ENCODE results near the gene MYL4.
"Not testable (repeated sequence)": the region's sequence is repeated elsewhere in the genome, so short reads cannot be mapped to it uniquely, and the experiment has no call there.

Gene MYL4

GRCh38 chr17:47222047-47222446 lies 12.9 kb downstream of the MYL4 start:
- no peak for DNase-seq

DNA sequence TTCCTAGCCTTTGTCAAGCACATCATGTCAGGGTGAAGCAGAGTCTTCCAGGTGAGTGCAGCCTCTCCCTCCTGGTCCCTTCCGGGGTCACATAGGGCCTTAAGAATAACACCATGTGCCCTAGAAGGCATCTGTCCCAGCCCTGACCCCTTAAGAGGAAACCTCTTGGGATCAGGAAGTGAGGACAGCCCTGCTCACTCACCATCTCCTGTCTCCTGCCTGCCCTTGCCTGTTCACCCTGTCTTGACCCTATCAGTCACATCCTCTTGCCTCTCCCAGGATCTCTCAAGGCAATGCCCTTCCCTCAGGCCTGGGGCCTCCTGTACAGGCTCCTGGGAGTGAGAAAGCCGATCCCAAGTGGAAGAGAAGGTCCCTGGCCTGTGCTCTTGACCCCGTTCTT lies 13.9 kb downstream of the MYL4 start:
- DNase-seq: no peak

DNA sequence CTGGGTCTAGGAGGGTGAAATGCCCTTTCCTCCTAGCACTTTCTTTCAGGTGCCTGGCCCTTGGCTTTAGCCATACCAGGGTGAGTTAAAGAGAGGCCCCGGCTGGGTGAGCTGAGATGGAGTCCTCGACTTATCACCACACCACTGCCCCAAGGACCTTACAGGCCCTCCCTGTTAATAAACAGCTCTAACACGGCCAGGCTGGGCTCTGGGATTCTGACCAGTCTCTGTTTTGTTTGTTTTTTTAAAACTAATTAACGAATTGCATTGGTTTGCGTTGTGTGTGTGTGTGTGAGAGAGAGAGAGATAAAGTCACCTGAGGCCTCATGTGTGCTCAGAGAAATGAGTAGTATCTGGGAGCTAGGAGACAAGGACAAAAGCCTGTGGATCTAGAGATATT lies 14.3 kb downstream of the MYL4 start:
- no peak for DNase-seq

- DNase-seq: not testable (repeated sequence)
Measured at GRCh38 chr17:47224077-47224476, 14.9 kb downstream of the MYL4 start.

- DNase-seq: no peak
Measured at GRCh38 chr17:47224966-47225365, 15.8 kb downstream of the MYL4 start.

GRCh38 chr17:47225436-47225858 lies 16.3 kb downstream of the MYL4 start:
- DNase-seq: no peak

DNA sequence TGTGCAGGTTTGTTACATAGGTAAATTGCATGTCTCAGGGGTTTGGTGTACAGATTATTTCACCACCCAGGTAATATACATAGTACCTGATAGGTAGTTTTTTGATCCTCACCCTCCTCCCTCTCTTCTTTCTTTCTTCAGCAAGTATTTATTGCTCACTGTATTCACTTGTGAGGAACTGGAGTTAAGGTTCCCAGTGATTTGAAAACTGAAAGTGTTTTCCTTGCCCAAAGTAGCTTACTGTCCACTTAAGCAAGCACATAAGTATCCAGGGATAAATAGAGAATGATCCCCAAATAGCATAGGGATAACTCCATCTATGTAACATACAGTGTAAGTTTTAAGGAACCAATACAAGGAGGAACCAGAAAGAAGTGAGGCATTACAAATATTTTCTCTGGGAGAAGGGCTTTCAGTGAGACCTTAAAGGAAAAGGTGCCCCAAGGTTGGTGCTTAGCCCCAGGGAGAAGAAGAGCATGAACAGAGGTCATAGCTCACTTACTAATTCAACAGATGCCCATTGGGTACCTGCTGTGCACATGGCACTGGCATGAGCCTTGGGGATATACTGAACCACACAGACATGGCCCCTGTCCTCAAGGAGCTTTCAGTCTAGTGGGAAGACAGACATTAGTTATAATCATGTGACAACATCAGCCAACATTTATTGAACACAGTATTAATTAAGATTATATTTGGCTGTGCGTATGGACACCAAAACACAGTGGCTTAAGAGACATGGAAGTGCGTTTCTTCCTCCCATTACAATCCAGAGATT lies 17.0 kb downstream of the MYL4 start:
- no peak for DNase-seq

- no peak for DNase-seq
Measured at GRCh38 chr17:47227862-47228261, 18.7 kb downstream of the MYL4 start.

DNA sequence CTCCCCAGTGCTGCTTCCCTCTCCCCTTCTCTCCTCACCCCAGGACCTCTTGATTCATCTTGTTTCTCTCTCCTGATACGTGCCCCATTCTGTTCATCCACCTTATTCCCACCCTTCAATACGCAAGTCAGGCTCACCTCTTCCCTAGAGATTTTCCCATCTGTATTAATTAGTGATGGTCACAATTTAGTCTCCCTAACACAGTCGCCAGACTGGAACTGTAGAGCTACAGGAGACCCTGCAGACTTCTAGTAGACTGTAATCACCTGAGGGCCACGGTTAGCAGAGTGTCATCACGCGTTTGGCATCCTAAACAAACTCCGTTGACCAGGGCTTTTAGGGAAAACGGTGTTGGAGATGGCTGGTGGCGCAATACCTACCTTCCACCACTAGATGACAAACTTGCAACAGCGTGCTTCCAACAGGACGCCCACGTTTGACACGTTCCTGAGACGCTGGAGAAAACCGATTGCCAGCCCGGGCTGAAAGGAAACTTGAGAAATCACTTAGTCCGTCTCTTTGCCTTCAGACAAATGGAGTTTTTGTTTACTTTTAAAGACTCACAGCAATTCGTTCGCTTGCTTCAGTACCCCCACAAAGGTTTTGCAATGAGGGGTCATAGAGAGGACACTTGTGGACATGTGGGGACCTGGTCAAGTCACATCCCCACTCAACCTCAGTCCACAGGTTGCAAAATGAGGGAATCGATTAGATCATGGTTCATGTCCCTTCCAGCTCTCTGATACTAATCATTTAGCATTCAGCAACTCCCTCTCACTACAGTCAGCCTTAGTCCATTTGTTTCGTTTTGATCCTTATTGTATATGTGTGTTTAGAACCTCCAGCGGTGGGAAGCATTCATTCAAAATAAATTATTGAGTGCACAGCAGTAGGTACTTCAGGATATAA lies 20.6 kb downstream of the MYL4 start:
- DNase-seq: peak; percentile 59 to 60

DNA sequence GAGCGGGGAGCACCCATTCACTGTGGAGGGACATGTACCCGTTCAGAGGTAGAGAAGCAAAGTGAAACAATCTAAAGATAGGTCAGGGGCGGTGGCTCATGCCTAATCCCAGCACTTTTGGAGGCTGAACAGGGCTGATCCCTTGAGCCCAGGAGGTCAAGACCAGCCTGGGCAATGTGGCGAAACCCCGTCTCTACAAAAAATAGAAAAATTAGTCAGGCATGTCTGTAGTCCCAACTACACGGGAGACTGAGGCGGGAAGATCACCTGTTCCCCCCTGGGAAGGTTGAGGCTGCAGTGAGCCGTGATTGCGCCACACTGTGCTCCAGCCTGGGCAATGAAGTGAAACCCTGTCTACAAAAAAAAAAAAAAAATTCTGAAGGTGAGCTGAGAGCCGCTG lies 21.7 kb downstream of the MYL4 start:
- DNase-seq: no peak

DNA sequence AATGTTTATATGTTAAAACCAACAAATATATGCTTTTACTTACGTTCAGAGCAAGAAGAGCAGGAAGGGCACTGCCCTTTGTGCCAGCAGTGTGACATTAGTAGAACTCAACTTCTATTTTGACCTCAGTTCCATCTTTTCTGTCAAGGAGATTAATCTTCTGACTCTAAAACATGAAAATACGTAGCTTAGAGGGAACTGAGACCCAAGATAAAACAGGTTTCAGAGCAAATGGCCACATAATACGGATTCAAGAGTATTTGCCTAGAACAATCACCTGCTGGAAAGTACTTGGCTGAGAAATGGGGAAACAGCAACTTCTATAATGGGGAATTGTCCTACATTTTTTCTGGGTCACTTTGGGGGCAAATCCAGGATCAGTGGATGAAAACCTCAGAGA lies 22.2 kb downstream of the MYL4 start:
- no peak for DNase-seq

GRCh38 chr17:47231866-47232265 lies 22.7 kb downstream of the MYL4 start:
- DNase-seq: no peak

DNA sequence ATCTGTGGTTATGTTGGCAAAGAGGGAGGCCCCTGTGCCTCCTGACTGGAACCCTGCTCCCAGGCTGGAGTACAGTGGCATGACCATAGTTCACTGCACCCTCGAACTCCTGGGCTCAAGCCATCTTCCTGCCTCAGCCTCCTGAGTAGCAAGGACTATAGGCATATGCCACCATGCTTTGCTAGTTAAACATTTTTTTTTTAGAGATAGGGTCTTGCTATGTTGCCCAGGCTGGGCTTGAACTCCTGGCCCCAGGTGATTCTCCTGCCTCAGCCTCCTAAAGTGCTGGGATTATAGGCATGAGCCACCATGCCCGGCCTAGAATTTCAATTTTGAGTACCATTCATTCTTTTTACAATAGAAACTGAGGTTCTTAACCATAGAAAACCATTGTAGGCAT lies 23.3 kb downstream of the MYL4 start:
- DNase-seq: no peak

DNA sequence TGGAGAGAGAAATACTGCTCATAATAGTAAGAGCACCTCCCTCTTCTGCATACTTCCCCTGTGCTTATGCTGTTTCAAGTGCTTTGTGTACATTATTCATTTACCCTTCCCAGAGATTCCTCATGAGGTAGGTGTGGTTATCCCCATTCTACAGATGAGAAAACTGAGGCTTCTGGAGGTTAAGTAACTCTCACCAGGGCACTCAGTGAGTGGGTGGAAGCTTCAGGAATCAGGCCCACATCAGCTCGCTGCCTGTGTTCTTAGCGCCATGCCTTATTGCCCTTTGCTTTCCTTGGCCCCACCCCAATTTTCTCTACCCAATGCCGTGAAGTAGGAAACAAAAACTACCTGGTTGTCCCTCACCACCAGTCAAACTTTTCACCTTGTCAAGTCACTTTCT lies 26.4 kb downstream of the MYL4 start:
- DNase-seq: no peak

DNA sequence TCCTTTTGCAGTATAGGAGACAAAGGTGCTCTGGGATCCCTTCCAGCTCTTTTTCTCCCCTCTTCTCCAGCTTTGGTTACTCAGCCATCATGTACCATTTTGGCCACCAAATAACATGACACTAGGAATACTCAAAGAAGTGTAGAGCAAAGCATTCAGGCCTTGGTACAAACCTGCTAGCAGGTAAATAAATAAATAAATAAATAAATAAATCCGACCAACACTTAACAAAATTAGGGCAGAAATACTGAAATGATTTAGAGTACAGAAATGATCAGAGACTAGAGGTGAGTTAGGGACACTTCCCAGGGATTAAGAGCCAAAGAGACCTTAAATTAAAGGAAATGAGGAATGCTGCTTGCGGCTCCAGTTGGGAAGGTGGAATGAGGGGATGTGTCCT lies 26.8 kb downstream of the MYL4 start:
- DNase-seq: no peak

- DNase-seq: no peak
Measured at GRCh38 chr17:47237841-47238240, 28.7 kb downstream of the MYL4 start.

GRCh38 chr17:47238321-47239010 lies 29.3 kb downstream of the MYL4 start:
- no peak for DNase-seq

DNA sequence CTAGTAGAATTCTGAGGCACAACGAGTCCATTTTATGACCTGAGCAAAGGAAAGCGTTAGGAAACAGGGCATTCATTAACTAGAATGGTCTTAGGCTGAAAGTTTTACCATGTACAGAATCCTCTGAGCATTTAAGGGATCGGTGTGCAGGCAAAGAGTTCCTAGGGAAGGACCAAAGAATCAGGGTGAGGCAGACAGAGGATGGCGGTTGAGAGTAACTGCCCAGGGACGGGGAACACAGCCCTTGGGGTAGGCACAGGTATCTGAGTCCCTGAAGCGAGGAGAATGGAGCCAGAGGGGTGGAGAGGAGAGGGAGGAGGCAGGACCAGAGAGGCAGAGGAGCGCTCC lies 30.4 kb downstream of the MYL4 start:
- DNase-seq: no peak

GRCh38 chr17:47239967-47240651 lies 31.0 kb downstream of the MYL4 start:
- no peak for DNase-seq

DNA sequence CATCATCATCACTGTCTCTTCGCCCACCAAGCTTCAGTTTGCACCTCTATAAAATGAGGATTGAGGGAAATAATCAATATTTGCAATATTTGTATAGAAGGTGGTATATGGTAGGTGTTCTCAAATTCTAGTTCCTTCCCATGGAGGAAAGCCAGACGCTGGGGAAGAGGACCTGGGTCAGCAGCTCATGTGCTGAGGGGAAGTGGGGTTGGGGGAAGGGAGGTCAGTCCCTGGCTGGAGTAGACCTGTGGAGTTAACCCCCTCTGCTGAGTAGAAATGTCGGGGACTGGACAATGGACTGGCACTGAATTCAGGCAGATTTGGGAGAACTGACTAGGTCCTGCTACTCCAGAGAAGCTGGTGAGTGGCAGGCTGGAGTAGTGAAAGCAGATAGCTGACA lies 31.7 kb downstream of the MYL4 start:
- DNase-seq: no peak

- no peak for DNase-seq
Measured at GRCh38 chr17:47242648-47243047, 33.5 kb downstream of the MYL4 start.

- DNase-seq: no peak
Measured at GRCh38 chr17:47243737-47244598, 34.8 kb downstream of the MYL4 start.
